DMS79 treated with DMSO at 0.1 percent for 48 hours (cell line): ENCODE measurements around the gene TFDP2.
A peak's percentile ranks its signal among the peaks of the same experiment; 100 is the strongest.
"Not testable (repeated sequence)": the region's sequence is repeated elsewhere in the genome, so short reads cannot be mapped to it uniquely, and the experiment has no call there.

ENCODE experiments used
- DNase-seq: peaks from one replicate; lab custom pipeline; 2025; lab: John Stamatoyannopoulos, UW

TFDP2 gene, protein sequence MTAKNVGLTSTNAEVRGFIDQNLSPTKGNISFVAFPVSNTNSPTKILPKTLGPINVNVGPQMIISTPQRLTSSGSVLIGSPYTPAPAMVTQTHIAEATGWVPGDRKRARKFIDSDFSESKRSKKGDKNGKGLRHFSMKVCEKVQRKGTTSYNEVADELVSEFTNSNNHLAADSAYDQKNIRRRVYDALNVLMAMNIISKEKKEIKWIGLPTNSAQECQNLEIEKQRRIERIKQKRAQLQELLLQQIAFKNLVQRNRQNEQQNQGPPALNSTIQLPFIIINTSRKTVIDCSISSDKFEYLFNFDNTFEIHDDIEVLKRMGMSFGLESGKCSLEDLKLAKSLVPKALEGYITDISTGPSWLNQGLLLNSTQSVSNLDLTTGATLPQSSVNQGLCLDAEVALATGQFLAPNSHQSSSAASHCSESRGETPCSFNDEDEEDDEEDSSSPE

DNA sequence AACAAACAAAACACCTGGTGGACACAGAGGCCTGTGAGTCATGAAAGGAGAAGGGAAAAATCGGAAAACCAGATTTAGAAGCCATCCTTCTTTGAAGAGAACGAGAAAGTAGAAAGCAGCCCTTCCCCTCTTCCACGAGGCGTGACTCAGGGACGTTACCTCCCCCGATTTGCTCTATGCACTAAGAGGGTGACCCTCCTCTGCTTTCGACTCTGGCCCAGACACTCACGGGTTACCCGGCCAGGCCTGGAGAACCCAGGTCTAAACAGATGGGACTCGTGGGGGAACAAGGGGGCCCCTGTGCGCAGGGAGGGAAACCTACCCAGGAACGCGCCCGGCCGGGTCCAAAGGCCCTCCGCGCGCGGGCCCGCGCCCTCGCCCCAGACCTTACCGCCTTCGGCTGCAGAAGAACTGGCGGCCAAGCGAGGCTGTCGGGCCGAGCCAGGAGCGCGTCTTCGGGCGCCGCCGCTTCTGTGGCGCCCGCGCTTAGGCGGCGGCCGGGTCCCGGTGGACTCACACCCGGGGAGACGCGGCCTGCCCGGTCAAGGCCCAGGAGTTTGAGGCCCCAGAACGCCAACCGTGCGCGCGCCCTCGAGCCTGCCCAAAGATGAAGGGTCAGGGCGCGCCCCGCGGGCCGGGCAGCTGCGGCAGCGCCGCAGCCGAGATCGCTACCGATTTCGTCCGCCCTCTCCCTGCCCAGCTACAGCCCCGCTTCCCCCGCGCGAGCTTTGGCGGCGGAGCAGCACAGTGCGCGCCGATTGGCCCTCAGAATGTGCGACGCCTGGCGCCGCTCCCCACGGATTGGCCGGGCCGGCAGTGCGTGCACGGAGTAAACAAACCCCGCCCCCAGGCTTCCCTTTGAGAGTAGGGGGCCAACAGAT lies at the start of gene TFDP2:
TSS of gene TFDP2 (minus strand) at position 753 of the 881 bp plus-strand sequence. CDS start 47,795 bp downstream, outside the sequence.
- peak; percentile 68 for DNase-seq

DNA sequence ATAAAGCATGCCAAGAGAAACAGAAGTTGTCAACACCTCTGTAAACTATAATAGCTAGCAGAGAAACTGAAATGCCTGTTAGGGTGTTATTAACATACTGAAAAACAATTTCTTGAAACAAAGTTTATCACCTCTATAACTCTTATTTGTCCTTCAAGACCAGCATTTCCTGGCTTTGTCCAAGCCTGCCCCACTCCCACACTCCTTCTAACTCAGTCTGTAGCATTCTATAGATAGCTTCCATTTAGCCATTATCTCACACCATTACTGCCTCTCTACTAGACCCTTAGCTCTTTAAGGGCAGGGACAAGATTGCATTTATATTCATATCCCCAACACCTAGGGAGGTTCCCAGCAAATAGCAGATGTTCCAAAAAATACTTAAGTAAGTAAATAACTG lies 39.5 kb upstream of the TFDP2 start:
- no peak for DNase-seq

DNA sequence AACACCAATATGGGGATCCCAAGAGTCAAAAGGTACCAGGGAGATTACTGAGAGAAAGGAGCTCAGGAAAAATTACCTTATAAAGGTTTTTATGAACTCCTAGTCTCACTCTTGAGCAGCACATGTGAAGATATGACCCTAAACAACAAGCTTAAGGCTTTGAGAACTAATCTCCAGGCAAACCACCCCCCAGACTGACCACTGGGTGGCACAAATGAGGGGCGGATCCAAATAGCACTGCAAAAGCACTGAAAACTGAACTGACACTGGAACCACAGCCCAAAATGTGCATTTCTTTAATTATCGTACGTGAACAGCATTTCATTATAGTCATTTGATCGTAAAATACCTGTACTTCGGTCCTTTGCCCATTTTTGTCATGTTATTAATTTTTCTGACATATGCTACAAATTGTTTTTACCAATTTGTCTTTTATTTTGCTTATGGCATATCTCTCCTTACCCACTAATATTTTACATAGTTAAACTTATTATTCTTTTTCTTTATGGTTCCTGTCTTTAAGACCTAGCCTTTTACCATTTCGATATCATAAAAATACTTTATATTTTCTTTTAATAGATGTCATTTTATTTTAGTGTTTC lies 31.5 kb upstream of the TFDP2 start:
- no peak for DNase-seq

DNA sequence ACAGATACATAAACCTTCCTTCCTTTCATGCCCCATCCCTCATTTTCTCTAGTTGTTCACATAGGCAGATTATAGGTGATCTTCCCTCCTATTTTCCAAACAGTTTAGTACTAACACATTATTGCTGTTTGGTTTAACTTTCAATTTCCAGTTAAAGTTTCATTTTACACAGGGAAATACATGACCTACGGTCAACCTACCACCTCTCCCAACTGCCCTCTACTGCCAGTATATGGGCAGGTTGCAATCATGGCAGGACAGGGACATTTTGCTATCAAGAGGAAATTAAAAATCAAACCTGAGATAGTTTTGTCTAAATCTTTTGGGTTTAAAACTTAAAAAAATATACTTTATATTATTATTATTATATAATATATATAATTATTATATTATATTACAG lies 26.1 kb upstream of the TFDP2 start:
- no peak for DNase-seq

DNA sequence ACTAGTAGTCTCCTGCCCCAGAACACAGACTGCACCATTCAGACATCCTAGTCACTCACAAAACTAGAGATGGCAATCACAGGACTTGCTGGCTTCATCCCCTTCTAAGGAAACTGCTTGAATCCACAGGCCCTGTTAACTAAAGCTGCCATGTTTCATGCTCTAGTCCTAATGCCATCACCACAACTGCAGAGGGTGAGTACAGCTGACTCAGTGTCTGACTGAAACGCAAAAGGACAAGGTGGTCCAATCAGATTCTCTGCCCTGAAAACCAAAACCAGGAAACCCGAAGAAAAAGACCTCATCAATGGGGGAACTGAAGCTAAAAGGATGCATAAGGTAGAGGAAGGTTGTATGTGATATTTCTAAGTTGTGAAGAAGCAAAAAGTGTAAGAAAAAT lies 25.2 kb upstream of the TFDP2 start:
- DNase-seq: no peak

DNA sequence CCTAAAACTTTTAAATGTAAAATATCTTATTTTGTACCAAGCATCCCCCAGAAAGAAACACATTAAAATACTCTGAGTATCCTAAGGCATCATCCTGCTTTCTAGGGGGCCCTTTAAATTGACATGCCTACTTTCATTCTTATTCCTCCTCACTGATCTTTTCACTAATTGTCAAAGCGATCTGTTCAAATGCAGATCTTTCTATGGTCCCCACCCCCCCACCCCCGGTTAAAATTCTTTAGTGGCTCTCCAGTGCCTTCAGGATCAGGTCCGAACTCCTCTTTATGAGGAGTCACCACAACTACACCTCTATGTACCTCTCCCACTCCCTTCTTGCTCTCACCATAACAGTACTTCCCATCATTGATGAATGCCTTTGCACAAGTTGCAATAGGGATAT lies 19.2 kb upstream of the TFDP2 start:
- DNase-seq: no peak

DNA sequence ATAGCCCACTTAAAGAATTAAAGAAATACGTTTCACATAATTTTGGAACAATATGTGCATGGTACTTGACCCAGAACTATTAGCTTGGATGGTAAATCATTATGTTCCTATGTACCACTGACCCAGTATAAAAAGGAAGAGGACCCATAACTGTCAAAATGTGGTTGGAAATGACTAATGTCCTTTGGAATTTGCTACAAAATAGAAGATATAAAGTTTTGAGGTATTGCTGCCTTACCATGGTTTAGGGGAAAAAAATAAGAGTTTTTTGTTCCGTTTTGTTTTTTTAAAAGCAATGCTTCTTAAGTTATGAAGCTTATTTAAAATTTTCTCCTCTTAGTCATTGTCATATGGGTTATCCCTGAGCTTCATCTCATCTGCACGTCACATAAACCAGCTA lies 15.8 kb upstream of the TFDP2 start:
- DNase-seq: no peak

DNA sequence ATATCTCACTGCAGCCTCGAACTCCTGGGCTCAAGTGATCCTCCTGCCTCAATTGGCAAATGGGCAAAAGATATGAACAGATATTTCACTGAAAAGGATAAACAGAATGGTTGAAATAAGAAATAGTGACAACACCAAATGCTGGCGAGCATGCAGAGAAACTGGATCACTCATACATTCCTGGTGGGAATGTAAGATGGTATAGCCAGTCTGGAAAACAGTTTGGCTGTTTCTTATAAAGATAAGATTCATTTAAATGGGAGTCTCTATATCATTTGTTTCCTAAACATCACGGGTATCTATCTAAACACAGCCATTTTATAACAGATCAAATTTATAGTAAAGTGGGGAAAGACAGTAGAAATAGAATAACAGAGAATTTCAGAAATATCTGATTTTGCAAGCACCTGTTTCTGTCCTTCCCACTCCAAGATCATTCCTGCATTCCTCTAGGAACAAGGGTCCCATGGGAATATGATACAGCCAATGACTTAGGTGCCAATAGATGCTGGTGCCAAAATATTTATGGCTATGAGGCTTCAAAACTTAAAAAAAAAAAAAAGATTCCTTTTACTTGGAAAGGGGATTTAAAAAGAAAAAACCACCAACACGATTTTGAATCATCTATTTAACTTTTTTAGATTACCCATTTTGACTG lies 9.9 kb upstream of the TFDP2 start:
- no peak for DNase-seq

DNA sequence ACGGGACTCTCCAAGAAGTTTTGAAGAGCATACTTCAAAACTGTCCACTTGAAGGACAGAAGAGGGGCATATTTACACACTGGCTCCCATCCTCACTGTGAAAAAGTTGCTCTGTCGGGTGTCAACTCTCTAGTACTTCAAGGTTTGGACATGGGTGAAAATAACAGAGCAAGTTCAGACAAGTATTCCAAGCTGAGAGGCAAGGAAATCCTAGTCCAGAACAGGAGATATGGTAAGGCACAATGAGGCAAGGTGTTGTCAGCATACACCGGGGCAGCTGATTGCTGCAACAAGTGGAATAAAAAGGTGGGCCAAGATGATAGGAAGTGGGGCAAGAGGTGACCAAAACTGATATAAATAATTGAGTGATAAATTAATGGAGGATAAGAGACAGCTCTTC lies 4.8 kb upstream of the TFDP2 start:
- DNase-seq: no peak

DNA sequence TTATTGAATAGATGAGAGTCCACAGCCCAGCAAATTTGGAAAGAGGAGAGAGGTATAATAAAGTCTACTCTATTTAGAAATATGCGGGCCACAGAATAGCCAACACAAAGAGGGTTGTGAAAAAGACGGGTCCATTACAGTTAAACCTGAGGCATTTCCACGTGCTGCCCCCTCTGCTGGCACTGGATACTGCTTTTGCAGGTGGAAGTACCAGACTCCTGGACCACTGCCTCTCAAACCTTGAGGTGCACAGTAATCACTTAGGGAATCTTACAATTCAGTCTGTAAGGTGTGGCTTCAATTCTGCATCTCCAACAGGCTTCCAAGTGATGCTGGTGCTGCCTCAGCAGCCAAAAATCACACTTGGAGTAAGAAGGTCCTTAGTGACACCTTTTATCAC lies 3.0 kb upstream of the TFDP2 start:
- no peak for DNase-seq

DNA sequence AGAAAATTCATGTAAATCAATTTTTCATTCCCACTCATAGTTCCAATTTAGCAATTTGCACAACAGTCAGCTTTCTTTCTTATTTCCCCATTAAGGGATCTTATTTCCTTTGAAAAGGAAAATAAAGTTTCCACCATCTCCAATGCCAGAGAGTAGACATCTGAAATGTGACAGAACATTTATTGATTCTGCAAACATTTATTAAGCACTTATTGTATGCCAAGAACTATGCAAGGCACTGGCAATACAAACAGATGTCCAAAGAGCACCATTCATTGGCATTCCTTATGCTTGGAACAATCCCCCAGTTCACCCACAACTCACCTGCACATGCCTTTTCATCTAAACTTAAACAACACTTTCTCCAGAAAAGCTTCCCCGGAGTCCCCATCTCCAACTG lies 2.5 kb upstream of the TFDP2 start:
- DNase-seq: no peak

DNA sequence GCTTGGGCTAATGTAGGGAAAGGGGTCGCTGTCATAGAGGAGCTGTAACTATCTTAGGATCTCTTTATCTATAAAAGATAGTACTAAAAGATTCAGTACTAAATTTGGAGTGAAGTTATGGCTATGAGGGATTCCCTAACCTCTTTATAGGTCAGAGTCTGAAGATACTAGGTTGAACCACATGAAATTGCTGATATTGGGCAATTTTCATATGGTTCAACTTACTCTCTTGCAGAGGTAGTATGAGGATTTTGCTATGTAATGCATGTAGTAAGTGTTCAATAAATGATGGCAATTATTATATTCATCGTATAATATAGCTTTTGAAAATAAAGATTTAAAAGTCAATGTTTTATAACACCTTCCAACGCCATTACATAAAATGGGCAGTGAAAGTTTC lies 1.9 kb upstream of the TFDP2 start:
- no peak for DNase-seq

DNA sequence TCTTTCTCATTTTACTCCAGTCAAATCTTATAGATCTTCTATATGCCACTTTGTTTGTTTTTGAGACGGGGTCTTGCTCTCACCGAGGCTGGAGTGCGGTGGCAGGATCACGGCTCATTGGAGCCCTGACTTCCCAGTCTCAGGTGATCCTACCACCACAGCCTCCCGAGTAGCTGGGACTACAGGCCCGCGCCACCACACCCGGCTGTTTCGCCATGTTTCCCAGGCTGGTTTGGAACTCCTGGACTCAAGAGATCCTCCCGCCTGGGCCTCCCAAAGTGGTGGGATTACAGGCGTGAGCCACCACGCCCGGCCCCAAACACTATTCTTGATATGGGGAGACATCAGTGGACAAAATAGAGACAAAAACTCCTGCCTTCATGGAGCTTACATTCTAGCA lies 927 bp upstream of the TFDP2 start:
- DNase-seq: no peak

DNA sequence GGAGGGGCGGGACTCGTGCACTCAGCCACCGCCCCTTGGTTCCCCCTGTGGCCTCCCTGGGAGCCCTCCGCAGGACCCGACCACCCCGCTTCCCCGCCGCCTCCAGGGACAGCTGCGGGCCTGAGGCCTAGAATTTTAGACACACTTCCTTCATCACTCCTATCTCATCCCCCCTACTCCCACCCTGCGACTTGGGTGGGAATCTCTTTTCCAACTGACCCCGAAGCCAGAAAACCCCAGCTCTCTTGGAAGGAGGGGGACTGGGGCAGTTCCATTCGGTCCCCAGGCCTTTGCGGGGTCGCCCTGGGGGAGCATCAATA lies 289 bp upstream of the TFDP2 start:
- no peak for DNase-seq

DNA sequence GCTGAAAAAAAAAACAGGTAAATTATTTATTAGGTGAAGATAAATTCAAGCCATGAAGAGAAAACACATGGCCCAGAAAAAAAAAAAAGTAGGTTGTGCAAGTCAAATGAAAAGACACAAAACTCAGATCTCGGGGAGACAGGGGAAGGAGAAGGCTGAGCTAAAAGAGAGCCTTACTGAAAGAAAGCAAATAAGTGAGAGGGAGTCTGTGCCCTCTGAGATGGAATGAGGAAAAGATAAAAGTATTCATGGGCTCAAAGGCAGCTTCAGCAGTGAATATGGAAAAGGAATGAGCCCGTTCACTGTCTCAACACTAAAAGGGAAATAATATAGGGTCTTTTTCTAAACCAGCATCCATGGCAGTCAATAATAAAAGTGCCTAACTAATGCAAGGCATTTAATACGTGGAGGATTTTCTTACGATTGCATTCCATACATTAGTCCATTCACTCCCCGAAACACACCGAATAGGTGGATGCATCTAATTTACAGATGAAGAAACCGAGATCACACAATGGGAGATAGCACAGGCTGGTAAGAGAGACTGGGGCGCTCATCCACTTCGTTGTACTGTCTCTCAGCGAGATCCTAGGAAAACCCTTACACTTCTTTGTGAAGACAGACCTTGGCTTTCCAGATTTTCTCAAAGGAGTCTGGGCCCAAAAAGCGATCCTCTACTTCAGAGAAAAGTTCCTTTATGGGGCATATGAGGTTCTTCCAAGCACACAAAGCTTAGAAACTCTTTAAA lies 1.1 kb downstream of the TFDP2 start:
- no peak for DNase-seq

DNA sequence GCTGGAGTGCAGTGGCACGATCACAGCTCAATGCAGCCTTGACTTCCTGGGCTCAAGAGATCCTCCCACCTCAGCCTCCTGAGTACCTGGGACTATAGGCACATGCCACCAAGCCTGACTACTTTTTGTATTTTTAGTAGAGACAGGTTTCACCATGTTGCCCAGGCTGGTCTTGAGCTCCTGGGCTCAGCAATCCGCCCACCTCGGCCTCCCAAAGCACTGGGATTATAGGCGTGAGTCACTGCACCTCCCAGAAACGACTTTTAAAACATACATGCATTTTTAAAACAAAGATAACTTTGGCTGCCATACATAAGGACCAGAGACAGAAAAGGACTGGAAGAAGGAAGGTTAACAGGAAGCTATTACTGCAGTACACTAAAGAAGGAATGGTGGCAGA lies 4.8 kb downstream of the TFDP2 start:
- not testable (repeated sequence) for DNase-seq

DNA sequence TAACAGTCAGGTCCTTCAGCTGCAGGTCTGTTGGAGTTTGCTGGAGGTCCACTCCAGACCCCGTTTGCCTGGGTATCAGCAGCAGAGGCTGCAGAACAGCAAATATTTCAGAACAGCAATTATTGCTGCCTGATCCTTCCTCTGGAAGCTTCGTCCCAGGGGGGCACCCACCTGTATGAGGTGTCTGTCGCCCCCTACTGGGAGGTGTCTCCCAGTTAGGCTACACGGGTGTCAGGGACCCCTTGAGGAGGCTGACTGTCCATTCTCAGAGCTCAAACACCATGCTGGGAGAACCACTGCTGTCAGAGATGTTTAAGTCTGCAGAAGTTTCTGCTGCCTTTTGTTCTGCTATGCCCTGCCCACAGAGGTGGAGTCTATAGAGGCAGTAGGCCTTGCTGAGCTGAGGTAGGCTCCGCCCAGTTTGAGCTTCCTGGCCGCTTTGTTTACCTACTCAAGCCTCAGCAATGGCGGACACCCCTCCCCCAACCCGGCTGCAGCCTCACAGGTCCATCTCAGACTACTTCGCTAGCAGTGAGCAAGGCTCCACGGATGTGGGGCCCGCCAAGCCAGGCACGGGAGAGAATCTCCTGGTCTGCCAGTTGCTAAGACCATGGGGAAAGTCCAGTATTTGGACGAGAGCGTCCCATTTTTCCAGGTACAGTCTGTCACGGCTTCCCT lies 8.6 kb downstream of the TFDP2 start:
- DNase-seq: not testable (repeated sequence)

DNA sequence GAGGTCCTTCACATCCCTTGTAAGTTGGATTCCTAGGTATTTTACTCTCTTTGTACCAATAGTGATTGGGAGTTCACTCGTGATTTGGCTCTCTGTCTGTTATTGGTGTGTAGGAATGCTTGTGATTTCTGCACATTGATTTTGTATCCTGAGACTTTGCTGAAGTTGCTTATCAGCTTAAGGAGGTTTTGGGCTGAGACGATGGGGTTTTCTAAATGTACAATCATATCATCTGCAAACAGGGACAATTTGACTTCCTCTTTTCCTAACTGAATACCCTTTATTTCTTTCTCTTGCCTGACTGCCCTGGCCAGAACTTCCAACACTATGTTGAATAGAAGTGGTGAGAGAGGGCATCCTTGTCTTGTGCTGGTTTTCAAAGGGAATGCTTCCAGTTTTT lies 12.3 kb downstream of the TFDP2 start:
- DNase-seq: not testable (repeated sequence)

DNA sequence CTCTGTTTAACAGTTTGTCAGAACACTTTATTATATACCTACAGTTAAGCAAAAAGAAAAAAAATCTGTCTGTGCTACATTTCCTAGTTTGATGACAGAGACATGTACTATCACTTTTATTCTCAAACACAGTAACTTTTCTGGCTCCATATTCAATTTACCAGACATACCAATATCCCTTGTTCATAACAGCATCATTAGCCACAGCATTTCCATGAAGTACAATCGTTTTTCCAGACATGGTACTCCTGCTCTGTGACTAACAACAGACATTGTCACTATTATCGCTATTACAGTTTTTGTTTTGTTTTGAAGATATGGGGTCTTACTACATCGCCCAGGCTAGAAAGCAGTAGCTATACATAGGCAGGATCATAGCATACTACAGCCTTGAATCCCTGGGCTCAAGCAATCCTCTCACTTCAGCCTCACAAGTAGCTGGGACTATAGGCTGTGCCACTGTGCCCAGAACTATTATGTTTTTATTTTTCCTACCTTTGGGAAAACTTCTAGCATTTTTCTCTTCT lies 14.5 kb downstream of the TFDP2 start:
- no peak for DNase-seq

DNA sequence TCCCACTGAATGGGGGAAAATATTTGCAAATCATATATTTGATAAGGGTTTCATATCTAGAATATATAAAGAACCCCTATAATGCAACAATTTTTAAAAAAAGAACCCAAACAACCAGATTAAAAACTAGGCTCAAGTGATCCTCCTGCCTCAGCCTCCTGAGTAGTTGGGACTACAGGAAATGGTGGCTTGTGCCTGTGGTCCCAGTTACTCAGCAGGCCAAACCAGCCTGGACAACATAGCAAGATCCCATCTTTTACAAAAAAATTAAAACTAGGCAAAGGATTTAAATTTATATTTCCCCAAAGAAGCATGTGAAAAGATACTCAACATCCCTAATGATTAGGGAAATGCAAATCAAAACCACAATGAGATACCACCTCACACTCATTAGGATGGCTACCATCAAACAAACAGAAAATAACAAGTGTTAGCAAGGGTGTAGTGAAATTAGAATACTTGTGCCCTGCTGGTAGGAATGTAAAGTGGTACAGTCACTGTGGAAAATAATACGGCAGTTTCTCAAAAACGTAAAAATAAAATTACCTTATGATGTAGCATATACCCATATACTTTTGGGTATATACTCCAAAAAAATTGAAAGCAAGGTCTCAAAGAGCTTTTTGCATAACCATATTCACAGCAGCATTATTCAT lies 19.7 kb downstream of the TFDP2 start:
- no peak for DNase-seq
